Chondrocyte (in vitro differentiated cells): ENCODE results near the gene AQP3. TPM values are rescaled to one million over a fixed set of nuclear protein-coding genes. Genes with fewer than 3 reads are reported as not detected.

Experiments used
- DNase-seq: peaks from one replicate; pipeline ENCODE4 v3.0.0; 2021; ENCODE audit warnings: mixed read lengths, low spot score
- H3K27ac Mint-ChIP-seq: one replicate; pipeline ENCODE4 v1.8.0; 2021; ENCODE audit warnings: mild to moderate bottlenecking, moderate library complexity, mixed read lengths; ENCODE audit not compliant: unreplicated experiment
- H3K27me3 Mint-ChIP-seq: 2 replicates; pipeline ENCODE4 v1.8.0; 2021; ENCODE audit warnings: low read depth, mixed read lengths
- H3K36me3 Mint-ChIP-seq: 2 replicates; pipeline ENCODE4 v1.8.0; 2021; ENCODE audit warnings: low read depth, mixed read lengths
- H3K4me1 Mint-ChIP-seq: 2 replicates; pipeline ENCODE4 v1.8.0; 2021; ENCODE audit warnings: low read depth, mild to moderate bottlenecking, mixed read lengths
- H3K4me3 Mint-ChIP-seq: one replicate; pipeline ENCODE4 v1.8.0; 2021; ENCODE audit warnings: mild to moderate bottlenecking, moderate library complexity, mixed read lengths; ENCODE audit not compliant: unreplicated experiment
- H3K9me3 Mint-ChIP-seq: 2 replicates; pipeline ENCODE4 v1.8.0; 2021; ENCODE audit warnings: low read depth, mixed read lengths
- CTCF ChIP-seq: fragments of 200-600 bp; sonication (generic); IDR thresholded peaks from 2 replicates; pipeline ENCODE4 v1.5.0; 2021; ENCODE audit warnings: antibody characterized with exemption, mild to moderate bottlenecking, moderate library complexity
- total RNA-seq: library from RNA; stranded (reverse); gene quantifications from 3 replicates; pipeline ENCODE4 v1.2.1, GENCODE V29; 2021

AQP3 gene
- total RNA-seq, 1 donor from 2014 or later, result 3.6 TPM

GRCh38 chr9:33443047-33443446 is 4.3 kb downstream of the AQP3 start:
- H3K4me3 Mint-ChIP-seq, result no peak overlapping the region
- no peaks in the 10 kb centered on the region for H3K9me3 Mint-ChIP-seq
- H3K27me3 Mint-ChIP-seq, result no peaks in the 10 kb centered on the region
- no peaks in the 10 kb centered on the region for H3K36me3 Mint-ChIP-seq
- TF ChIP-seq CTCF, result no peak
- H3K4me1 Mint-ChIP-seq, result peaks cover 18% of the 10 kb centered on the region
- no peak overlapping the region for H3K27ac Mint-ChIP-seq
- no peak for DNase-seq

GRCh38 chr9:33442125-33442524 is 5.3 kb downstream of the AQP3 start:
- H3K9me3 Mint-ChIP-seq, result no peaks in the 10 kb centered on the region
- no peaks in the 10 kb centered on the region for H3K36me3 Mint-ChIP-seq
- peaks cover 16% of the 10 kb centered on the region for H3K4me1 Mint-ChIP-seq
- no peaks in the 10 kb centered on the region for H3K27me3 Mint-ChIP-seq
- DNase-seq, result no peak
- no peak overlapping the region for H3K4me3 Mint-ChIP-seq
- no peak overlapping the region for H3K27ac Mint-ChIP-seq
- TF ChIP-seq CTCF, result no peak

GRCh38 chr9:33440609-33441008 is 6.8 kb downstream of the AQP3 start:
- no peak overlapping the region for H3K27ac Mint-ChIP-seq
- no peaks in the 10 kb centered on the region for H3K9me3 Mint-ChIP-seq
- no peak for TF ChIP-seq CTCF
- no peaks in the 10 kb centered on the region for H3K36me3 Mint-ChIP-seq
- peaks cover 3% of the 10 kb centered on the region for H3K27me3 Mint-ChIP-seq
- H3K4me1 Mint-ChIP-seq, result peaks cover 5% of the 10 kb centered on the region
- no peak for DNase-seq
- no peak overlapping the region for H3K4me3 Mint-ChIP-seq

GRCh38 chr9:33440204-33440603 is 7.2 kb downstream of the AQP3 start:
- Mint-ChIP-seq H3K4me1 (peaks cover 5% of the 10 kb centered on the region), H3K27me3 (peaks cover 5% of the 10 kb centered on the region), H3K36me3 (no peaks in the 10 kb centered on the region), H3K27ac (no peak overlapping the region), H3K9me3 (no peaks in the 10 kb centered on the region), H3K4me3 (no peak overlapping the region)
- no peak for DNase-seq
- TF ChIP-seq CTCF, result no peak

GRCh38 chr9:33439731-33440130 is 7.7 kb downstream of the AQP3 start:
- no peaks in the 10 kb centered on the region for H3K9me3 Mint-ChIP-seq
- no peak for DNase-seq
- no peak for TF ChIP-seq CTCF
- no peaks in the 10 kb centered on the region for H3K36me3 Mint-ChIP-seq
- no peak overlapping the region for H3K4me3 Mint-ChIP-seq
- H3K27me3 Mint-ChIP-seq, result peaks cover 5% of the 10 kb centered on the region
- H3K4me1 Mint-ChIP-seq, result peaks cover 5% of the 10 kb centered on the region
- H3K27ac Mint-ChIP-seq, result no peak overlapping the region
